GM19240 (cell line): Measurements from ENCODE around the gene ENO1.
"Not testable (repeated sequence)": the region's sequence is repeated elsewhere in the genome, so short reads cannot be mapped to it uniquely, and the experiment has no call there.

Source experiments
- DNase-seq: peaks from one replicate; pipeline ENCODE4 v3.0.0; 2011; ENCODE audit warnings: low spot score; ENCODE audit not compliant: insufficient read length

ENO1 gene

GRCh38 chr1:8896775-8897174, 18.3 kb upstream of the ENO1 start:
- not testable (repeated sequence) for DNase-seq

- DNase-seq = no peak
Observed at GRCh38 chr1:8892026-8892425, 13.5 kb upstream of the ENO1 start.

GRCh38 chr1:8891401-8891800, 12.9 kb upstream of the ENO1 start:
- DNase-seq = no peak

DNA sequence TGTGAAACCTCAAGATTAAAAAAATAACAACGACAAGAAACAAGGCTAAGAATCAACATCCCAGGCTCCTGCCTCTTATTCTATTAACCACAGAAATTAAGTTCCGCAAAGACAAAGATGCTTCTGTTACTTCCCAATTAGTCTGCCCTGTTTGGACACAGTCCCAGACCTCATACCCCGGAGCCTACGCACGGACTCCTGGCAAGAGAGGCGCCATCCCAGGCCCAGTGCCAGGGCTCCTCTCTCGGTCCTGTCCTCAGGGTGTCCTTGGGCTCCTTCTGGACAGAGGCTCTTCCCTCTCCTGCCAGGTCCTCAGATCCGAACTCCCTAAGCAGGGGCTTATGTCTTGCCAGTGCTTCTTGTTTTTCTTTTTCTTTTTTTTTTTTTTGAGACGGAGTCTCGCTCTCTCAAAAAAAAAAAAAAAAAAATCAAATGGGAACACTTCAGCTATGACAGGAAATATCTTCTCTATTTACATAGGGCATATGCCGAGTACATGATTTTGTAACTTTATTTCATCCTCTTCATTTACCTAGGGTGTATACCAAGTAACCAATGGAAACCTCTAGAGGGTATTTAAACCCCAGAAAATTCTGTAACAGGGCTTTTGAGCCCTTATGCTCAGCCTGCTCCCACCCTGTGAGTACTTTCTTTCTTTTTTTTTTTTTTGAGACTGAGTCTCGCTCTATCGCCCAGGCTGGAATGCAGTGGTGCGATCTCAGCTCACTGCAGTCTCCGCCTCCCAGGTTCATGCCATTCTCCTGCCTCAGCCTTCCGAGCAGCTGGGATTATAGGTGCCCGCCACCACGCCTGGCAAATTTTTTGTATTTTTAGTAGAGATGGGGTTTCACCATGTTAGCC, 11.7 kb upstream of the ENO1 start:
- no peak for DNase-seq

GRCh38 chr1:8889103-8889846, 10.8 kb upstream of the ENO1 start:
- no peak for DNase-seq

- DNase-seq = no peak
Observed at GRCh38 chr1:8886589-8886988, 8.1 kb upstream of the ENO1 start.

DNA sequence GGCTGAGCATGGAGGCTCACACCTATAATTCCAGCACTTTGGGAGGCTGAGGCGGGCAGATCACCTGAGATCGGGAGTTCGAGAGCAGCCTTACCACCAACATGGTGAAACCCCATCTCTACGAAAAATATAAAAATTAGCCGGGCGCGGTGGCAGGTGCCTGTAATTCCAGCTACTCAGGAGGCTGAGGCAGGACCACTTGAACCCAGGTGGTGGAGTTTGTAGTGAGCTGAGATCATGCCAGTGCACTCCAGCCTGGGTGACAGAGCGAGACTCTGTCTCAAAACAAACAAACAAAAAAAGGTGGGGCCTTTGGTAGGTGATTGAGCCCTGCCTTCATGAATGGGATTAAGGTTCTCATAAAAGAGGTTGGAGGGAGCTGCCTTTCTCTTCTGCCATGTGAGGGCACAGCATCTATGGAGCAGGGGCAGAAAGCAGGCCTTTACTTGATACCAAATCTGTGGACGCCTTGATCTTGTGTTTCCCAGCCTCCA, 7.6 kb upstream of the ENO1 start:
- DNase-seq = not testable (repeated sequence)

- not testable (repeated sequence) for DNase-seq
Observed at GRCh38 chr1:8884105-8884504, 5.6 kb upstream of the ENO1 start.

DNA sequence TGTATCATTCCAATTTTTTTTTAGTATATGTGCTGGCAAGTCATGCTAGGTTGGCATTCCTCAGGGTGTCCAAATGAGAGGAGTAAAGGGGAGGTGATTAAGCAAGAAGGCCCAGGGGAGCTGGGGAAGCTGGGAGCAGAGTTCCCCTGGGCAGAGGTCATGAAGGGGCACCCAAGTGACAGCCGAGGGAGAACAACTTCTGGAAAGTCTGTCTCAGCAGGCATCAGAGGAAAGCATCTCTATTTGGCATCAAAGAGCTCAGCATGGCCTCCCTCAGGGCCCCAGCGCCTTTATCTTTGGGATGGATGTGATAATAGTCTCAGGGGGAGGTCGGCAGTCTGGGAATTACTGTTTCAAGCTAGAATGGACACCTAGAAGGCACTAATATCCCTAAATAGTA, 5.0 kb upstream of the ENO1 start:
- no peak for DNase-seq

DNA sequence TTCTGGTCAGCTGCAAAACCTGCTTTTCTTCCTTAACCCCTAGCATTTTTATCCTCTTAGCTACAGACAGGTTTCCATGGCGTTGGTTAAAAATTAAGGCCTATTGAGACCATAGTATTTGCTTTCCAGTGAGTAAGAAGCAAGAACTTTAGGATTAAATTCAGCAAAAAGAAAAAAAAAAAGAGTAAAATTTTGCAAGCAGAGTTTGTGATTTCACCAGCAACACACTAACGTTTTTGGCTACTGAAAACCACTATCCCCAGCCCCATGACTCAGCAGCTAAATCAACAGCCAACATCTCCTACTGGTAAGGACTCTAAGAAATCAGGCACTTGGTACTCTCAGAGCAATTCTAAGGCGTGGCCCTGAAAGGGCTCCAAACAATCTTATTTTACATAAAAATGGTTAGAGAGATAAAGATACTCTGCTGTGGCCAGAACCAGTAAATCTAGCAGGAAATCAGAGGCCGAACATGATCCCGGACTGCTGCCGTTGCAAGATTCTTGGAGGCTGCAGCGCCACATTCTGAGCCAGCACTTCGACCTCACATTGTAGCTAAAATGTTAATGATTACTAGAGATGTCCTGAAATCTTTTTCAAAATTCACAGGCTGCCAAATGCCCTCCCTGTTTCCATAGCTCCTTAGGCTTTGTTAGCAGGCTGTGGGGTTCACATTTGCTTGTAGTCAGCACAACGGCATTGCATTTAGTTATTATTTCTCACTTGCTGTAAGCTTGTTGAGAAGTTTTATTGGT, 1.6 kb upstream of the ENO1 start:
- DNase-seq = no peak

DNA sequence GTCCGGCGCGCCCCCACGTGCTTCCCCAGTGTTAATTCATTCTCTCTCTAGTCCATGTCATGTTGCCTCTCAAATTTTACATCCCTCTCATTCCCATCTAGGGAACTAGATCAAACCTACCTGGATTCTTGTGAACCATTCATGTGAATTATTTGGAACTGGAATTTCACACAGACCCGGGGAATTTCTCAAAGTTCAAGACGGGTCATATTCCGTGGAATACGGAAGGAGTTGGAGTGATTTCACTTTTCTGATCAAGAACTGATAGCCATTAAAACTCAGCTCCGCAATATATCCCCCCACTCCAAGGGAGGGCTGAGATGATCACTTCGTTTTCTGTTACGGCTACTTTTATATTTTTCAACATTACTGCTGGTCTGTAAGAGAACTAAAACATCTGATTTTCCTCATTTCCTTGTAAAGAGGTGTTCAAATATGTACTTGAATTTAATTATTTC, 1.0 kb upstream of the ENO1 start:
- no peak for DNase-seq

DNA sequence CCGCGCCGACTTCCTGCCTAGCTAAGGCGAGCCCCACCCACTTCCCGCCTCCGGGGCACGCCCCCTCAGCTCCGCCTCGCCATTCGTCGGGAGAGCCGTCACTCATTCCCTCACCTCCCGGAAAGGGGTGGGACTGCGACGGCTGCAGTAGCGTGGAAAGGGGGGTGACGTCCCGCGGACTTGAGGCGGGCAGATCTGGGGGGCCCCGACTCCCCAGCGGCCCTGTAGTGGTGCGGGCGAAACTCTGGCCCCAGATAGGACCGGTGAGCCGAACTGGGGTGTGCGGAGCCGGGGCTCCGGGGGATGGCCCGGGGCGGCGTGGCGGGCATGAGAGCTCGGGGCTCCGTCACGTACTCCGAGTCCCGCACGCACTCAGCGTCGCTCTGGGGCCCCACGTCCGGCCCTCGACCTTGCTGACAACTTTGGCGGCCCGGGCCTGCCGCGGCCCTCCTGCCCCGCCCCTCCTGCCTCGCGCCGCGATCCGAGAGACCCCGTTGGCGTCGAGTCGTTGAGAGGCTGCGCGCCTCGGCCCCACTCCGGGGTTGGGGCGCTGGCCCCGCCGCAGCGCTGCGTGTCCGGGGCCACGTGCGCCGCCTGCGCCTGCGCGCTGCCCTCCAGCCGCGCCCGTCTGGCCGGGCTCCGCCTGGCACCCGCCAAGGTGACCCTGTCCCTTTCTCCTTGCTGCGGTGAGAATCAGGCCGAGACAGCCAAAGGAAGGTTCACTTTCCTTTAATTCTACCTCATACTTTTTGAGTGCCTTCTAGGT, 395 bp upstream of the ENO1 start:
- peak; percentile 79 for DNase-seq

DNA sequence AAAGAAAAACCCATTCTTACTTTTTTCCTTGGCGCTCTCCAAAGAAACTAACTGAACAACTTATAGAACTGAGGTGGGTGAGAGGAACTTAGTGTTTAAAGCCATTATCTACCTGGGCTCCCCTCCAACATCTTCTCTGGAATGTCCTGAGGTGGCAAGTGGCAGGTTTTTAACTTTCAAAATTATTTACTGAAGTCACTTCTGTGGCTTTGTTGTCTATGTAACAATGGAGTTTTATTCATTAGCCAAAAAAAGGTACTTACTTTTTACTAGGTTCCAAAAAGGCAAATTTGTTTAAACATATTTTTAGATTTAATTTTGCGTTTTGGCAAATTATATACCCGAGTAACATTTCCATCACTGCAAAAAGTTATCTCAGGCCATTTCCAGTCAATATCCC, 2.4 kb downstream of the ENO1 start:
- DNase-seq = no peak

DNA sequence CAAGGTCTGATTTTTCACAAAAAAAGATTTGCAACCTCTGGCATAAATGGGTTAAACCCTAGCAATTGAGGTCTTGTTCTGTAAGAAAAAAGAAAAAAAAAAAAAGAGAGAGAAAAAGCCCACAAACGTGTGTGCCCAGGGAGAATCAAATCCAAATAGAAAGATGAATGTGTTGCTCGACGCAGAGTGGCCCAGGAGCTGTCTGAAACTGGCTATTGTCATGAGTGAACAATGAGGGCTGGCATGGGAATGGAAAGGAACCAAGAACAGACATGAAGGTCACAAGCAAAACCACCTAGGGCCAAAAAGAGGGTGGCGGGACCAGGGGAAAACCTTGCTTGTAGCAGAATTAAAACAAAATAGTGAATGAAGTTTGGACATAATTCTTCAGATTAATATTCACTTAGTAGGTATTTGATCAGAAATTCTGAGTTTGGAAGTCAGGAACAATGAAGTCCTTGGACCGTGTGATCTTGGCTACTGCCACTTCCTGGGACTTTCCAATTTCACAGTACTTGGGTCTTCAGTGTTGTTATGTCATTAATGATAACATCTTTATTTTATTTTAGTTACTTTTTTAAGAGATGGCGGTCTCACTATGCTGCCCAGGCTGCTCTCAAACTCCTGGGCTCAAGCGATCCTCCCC, 3.1 kb downstream of the ENO1 start:
- DNase-seq = no peak

- DNase-seq = no peak
Observed at GRCh38 chr1:8874230-8875201, 4.0 kb downstream of the ENO1 start.

DNA sequence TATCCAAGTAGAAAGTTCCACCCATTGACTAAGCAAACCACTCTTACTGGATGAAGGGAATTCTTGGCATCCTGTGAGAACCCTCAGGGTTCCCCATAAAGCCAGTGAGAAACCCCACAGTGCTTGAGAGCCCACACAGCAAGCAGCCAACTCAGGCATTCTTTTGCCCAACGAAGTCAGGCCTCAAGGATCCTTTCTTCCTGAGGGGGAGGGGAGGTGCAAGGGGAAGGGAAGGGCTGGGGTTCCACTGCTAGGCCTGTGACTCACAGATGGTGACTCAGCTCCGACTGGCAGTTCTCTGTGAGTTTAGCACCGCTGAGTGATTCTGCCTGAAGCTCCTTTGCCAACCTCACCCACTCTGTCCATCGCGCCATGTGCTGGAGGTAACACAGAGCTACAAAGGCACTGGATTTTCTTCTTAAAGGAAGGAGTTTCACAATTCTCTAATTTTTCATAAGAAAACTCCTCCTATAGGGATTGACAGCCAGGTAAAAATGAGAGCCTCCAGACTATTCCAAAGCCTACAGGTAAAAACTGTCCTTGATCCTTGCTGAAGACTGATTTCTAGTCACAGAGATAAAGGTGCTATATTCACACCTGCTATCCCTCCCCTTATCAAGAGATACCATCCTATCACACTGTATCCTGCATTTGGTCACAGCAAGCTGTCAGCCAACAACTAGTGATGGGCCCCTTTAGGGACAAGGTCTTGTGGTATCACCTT, 4.8 kb downstream of the ENO1 start:
- DNase-seq = no peak

- no peak for DNase-seq
Observed at GRCh38 chr1:8873001-8873400, 5.5 kb downstream of the ENO1 start.

GRCh38 chr1:8871965-8872399, 6.5 kb downstream of the ENO1 start:
- DNase-seq = no peak

DNA sequence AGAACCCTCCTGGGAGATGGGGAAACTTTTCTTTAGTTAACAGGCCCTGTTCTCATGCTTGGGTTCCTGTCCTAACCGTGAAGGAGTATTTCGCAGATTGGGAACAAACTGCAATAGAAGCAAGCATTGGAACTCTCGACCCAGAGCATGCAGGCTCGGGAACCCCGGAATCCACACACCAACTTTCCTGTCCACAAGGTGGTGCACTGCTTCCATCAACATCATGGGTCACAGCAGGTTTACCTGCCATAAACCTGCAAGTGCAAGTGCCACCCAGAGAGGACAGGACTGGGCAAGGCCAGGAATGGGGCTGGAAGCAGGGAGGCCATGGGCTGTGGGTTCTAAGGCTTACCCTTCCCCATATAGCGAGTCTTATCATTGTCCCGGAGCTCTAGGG, 6.9 kb downstream of the ENO1 start:
- DNase-seq = no peak
